Measurements from ENCODE around the gene IMPDH2.

Gene IMPDH2

DNA sequence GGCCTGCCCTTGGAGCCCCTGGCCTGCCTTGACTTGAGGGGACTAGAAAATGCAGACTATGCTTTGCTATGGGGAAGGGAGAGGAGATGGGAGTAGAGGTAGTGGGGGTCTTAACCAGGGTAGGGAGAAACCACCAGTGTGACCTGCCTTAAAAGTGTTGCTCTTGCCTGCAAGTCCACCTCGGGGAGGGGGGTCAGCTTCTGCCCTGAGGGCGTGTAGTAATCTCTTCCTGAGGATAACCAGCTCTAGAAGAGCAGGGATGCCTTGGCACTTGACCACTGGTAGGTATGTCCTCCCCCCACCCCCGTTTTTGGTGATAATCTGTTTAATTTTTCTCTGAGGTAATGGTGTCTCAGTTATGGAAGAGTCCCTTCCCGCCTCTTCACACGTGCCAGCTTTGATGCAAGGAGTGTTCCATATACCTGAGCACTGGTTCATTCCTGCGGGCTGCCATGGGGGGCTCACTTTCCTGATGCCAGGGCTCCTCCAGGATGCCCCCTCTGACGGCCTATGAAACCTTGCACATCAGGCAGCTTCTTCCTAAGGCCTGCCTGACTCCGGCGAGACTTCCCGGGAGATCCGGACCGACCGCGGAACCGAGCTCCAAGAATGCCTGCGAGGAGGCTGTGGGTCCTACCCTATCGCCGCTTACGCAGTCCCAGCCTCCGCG lies 39.9 kb downstream of the IMPDH2 start:
- TF ChIP-seq GATA3 (IDR thresholded peaks at IDR 0.05; ENCODE audit: low read depth, low read length): no peak
- TF ChIP-seq GATA2 (IDR thresholded peaks at IDR 0.05; ENCODE audit: low read depth, low read length): no peak

- TF ChIP-seq GATA2 (IDR thresholded peaks at IDR 0.05; ENCODE audit: low read depth, low read length) (no peak), GATA3 (IDR thresholded peaks at IDR 0.05; ENCODE audit: low read depth, low read length) (no peak)
These were observed 43.3 kb downstream of the IMPDH2 start for GRCh38 chr3:48985831-48986376.

GRCh38 chr3:48984663-48985062 lies 44.5 kb downstream of the IMPDH2 start:
- TF ChIP-seq GATA2 (IDR thresholded peaks at IDR 0.05; ENCODE audit: low read depth, low read length) (no peak), GATA3 (IDR thresholded peaks at IDR 0.05; ENCODE audit: low read depth, low read length) (no peak)

DNA sequence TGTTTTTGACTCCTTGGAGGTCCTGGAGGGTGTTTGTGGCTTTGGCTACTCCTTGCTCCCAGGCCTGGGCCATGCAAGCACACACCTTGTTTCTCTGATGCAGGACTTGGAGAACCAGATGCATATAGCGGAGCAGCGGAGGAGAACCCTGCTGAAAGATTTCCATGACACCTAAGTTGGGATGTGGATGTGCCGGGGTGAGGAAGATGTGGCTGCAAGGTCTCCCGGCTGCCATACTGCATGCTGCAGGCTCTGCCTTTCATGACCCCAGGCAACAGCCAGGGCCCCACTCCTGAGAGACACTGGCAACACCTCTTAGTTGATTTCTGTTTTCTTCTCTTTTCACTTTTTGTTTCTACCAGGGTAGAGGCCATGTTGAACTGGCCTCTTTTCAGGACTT lies 46.1 kb downstream of the IMPDH2 start:
- TF ChIP-seq GATA2 (IDR thresholded peaks at IDR 0.05; ENCODE audit: low read depth, low read length) (no peak), GATA3 (IDR thresholded peaks at IDR 0.05; ENCODE audit: low read depth, low read length) (no peak)

GRCh38 chr3:48982686-48983085 lies 46.5 kb downstream of the IMPDH2 start:
- no peak for TF ChIP-seq GATA3 (IDR thresholded peaks at IDR 0.05; ENCODE audit: low read depth, low read length)
- no peak for TF ChIP-seq GATA2 (IDR thresholded peaks at IDR 0.05; ENCODE audit: low read depth, low read length)

DNA sequence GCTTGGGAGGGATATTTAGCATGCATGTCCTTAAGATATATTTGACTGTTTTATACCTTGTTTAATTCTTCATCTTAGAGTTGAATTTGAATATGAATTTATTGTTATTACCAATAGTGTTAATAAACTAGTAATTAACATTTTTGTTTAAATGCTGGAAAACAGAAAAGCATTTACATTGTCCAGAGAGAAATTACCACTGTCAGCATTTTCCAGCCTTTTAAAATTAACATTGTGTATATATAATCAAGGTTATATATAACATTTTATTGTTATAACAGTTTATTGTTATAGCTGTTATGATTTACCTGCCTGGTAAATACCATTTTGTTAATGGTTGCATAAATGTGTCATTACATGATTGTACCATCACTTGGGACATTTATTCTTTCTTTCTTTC lies 47.2 kb downstream of the IMPDH2 start:
- TF ChIP-seq GATA3 (IDR thresholded peaks at IDR 0.05; ENCODE audit: low read depth, low read length) (no peak), GATA2 (IDR thresholded peaks at IDR 0.05; ENCODE audit: low read depth, low read length) (no peak)

DNA sequence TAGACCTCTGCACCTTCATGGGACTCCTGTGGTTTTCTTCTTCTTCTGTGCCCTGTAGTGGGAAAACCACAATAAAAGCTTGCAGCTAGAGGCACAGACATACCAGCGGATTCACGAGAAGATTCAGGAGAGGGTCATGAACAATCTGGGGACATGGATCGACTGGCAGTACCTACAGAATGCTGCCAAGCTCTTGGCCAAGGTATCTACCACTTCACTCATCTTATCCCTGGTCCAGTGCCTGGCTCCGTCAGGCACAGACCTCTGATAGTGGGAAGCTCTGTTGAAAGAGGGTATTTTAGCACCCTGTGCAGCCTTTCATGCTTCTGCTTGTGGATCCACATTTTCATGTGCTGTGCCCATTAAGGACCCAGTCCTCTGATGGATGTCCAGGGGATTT lies 48.9 kb downstream of the IMPDH2 start:
- TF ChIP-seq GATA3 (IDR thresholded peaks at IDR 0.05; ENCODE audit: low read depth, low read length): no peak
- no peak for TF ChIP-seq GATA2 (IDR thresholded peaks at IDR 0.05; ENCODE audit: low read depth, low read length)

- no peak for TF ChIP-seq GATA3 (IDR thresholded peaks at IDR 0.05; ENCODE audit: low read depth, low read length)
- TF ChIP-seq GATA2 (IDR thresholded peaks at IDR 0.05; ENCODE audit: low read depth, low read length): no peak
These were observed 49.7 kb downstream of the IMPDH2 start for GRCh38 chr3:48979451-48979850.

Measured in SH-SY5Y (cell line).